GM21423 (cell line): Measurements from ENCODE around the gene ZNF79.

Experiments
- ATAC-seq: cut with Tn5 transposase; IDR thresholded peaks from one replicate; pipeline ENCODE4 v1.9.1; 2021; ENCODE audit warnings: mild to moderate bottlenecking, moderate library complexity; ENCODE audit not compliant: unreplicated experiment

Gene ZNF79

GRCh38 chr9:127423476-127423933 lies 677 bp upstream of the ZNF79 start:
- no peak for ATAC-seq

DNA sequence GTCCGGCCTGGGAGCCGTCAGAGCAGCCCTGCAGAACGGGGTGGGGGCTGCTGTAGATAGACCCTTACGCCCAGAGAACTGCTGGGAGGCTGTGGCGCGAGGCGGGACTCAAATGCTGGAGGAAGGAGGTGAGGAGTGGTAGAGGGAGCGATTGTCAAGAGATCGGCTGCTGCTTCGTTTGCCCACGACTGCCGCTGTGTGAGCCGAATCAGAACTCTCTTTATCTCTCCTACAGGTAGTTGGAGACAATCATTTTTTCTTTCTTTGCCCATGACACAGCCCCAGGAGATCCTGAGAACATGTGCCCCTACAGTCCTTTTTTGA lies 456 bp downstream of the ZNF79 start:
- ATAC-seq: no peak

GRCh38 chr9:127426756-127427155 lies 2.6 kb downstream of the ZNF79 start:
- no peak for ATAC-seq

DNA sequence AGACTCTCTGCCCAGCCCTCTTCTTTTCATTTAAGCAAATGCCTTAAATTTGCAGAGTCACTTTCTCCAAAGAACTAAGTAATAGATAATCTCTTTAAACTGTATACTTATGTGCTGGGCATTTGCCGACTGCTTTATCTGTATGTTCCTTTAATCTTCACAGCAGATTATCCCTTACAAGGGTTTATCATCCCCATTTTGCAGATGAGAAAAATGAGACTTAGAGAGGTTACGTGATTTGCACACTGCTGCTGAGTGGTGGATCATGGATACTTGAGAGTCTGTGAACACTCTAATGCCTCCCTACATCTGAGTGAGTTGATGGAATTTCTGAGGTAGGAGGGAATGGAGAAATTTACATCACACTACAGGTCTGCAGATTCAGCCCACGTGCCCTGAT lies 4.2 kb downstream of the ZNF79 start:
- ATAC-seq: no peak

DNA sequence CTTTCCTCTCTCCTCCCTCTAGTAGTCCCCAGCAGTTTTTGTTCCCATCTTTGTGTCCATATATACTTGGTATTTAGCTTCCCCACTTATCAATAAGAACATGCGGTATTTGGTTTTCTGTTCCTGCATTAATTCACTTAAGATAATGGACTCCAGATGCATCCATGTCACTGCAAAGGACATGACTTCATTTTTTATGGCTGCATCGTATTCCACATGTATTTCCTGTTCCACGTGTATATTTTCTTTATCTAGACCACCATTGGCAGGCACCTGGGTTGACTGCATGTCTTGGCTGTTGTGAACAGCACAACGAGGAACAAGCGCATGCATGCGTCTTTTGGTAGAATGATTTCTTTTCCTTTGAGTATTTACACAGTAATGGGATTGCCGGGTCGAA lies 6.2 kb downstream of the ZNF79 start:
- no peak for ATAC-seq

- ATAC-seq: no peak
Observed at GRCh38 chr9:127437497-127438264, 13.5 kb downstream of the ZNF79 start.

- ATAC-seq: no peak
Observed at GRCh38 chr9:127438394-127438793, 14.2 kb downstream of the ZNF79 start.

DNA sequence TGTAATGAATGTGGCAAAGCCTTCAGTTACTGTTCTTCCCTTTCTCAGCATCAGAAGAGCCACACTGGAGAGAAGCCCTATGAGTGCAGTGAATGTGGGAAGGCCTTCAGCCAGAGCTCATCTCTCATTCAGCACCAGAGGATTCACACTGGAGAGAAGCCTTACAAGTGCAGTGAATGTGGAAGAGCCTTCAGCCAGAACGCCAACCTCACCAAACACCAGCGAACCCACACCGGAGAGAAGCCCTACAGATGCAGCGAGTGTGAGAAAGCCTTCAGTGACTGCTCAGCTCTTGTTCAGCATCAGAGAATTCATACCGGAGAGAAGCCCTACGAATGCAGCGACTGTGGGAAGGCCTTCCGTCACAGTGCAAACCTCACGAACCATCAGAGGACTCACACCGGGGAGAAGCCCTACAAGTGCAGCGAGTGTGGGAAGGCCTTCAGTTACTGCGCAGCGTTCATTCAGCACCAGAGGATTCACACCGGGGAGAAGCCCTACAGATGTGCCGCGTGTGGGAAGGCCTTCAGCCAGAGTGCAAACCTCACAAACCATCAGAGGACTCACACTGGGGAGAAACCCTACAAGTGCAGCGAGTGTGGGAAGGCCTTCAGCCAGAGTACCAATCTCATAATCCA lies 20.2 kb downstream of the ZNF79 start:
- no peak for ATAC-seq

- no peak for ATAC-seq
Observed at GRCh38 chr9:127444921-127445850, 21.0 kb downstream of the ZNF79 start.

DNA sequence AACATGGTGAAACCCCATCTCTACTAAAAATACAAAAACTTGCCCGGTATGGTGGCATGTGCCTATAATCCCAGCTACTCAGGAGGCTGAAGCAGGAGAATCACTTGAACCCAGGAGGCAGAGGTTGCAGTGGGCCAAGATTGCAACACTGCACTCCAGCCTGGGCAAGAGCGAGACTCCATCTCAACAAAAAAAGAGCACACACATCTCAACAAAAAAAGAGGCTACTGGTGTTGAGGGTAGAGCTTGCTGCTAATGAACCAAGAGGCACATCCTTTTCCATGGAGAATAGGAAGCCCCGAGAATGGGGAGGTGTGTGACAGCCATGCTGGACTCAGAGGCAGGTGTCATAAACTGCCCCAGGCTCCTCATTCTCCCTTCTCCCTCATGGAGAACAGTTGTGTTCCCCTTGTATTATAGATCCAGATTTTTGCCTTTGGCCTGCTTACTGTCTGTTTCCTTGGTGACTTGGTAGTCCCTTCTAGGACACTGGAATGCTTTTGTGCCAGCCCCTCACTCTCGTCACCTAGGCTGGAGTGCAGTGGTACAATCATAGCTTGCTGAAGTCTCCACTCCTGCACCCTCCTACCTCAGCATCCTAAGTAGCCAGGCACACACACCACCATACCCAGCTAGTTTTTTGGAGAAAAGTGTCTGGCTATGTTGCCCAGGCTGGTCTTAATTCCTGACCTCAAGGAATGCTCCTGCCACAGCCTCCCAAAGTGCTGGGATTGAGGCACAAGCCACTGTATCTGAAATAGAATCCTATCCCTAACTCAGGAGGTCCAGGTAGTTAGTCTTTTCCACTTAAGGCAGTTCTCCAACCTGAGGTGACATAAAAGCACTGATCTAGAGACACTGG lies 21.9 kb downstream of the ZNF79 start:
- ATAC-seq: no peak

- ATAC-seq: no peak
Observed at GRCh38 chr9:127446713-127447415, 22.7 kb downstream of the ZNF79 start.

- no peak for ATAC-seq
Observed at GRCh38 chr9:127447416-127448111, 23.4 kb downstream of the ZNF79 start.

DNA sequence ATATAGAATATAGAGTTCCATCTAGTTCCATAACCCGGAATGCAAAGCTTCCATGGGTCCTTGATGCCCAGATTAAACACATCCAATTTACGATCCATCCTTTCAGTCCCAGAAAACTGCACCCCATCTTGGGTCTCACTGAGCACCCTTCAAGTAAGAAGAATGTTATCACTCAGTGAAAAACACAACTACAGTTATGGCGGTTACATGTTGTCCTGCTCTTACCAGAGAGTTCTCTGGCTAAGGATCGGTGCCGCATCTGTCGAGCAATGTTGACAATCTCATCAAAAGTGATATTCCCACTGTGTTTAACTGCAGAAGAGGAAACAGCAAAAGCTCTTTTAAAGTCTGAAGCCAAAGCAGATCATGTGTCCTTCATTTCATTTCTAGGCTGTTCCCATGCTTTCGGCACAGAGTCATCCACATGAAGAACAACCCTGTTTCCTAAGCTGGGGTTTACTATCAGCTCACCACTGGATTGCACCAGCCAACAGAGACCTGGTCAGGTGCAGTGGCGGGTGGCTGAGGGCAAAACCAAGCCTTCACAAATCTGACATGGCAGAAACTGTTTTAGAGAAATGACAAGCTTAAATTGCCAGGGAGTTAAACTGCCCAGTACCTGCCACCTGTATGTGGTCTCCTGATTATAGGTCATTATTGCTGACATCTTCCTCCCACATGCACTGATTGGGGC lies 24.1 kb downstream of the ZNF79 start:
- ATAC-seq: no peak

GRCh38 chr9:127449332-127449966 lies 25.3 kb downstream of the ZNF79 start:
- ATAC-seq: no peak

DNA sequence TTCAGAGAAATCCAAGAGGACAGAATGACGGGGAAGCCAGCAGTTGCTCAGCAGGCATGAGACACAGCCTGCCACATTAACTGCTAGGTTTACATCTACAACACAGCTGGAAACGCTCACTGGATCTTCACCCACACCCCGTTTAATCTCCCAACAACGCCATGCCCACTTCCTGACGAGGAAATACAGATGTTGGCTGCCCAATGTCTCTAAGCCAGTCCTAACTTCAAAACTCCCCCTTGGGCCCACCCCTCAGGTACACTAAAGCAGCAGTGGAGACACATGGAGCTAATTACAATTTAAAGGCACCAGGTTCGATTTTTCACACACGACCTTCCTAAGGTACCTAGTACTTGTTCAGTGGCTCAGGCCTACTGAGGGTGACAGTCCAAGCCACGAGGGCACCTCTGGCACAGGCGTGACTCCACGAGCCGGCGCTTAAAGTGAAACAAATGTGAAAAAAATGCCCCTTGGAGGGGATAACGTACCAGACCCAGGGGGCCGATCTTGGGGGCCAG lies 26.1 kb downstream of the ZNF79 start:
- no peak for ATAC-seq

- ATAC-seq: peak; percentile 76
Observed at GRCh38 chr9:127450830-127451607, 26.8 kb downstream of the ZNF79 start, which contains the start of the genes LRSAM1 and RPL12. Gene LRSAM1 (plus strand): TSS chr9:127451510. CDS start chr9:127454528, 3,018 bp downstream. Gene RPL12 (minus strand): TSS chr9:127451406. CDS start chr9:127451317, 89 bp downstream.

DNA sequence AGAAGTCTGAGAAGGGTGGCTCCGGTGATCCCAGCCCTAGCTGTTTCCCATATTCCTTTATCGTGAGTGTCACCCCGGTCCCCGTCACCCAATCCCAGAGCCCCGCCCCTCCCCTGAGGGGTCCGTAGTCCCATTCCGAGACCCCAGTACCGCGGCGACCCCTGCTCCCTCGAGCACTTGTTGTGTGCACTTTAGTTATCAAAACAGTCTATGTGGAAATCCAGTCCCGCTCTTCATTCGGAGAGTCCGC lies 27.4 kb downstream of the ZNF79 start:
- no peak for ATAC-seq
